NCI-H128 (cell line): ENCODE measurements around the gene PRODH.
"Not testable (repeated sequence)": the region's sequence is repeated elsewhere in the genome, so short reads cannot be mapped to it uniquely, and the experiment has no call there.

Experiments
- DNase-seq: peaks from one replicate; lab custom pipeline; 2025; ENCODE audit not compliant: unreplicated experiment; lab: John Stamatoyannopoulos, UW

The PRODH gene

GRCh38 chr22:18935889-18936529, at the start of gene PRODH:
Gene PRODH, minus strand, starts transcription at chr22:18936293. Its CDS starts 6 bp downstream, at chr22:18936287.
- DNase-seq = no peak

GRCh38 chr22:18985780-18986179, 49.7 kb upstream of the PRODH start:
- DNase-seq = no peak

- no peak for DNase-seq
Measured at GRCh38 chr22:18984564-18984963, 48.5 kb upstream of the PRODH start.

- DNase-seq = no peak
Measured at GRCh38 chr22:18983120-18983651, 47.1 kb upstream of the PRODH start.

- no peak for DNase-seq
Measured at GRCh38 chr22:18980829-18981228, 44.7 kb upstream of the PRODH start.

- DNase-seq = no peak
Measured at GRCh38 chr22:18979957-18980356, 43.9 kb upstream of the PRODH start.

- no peak for DNase-seq
Measured at GRCh38 chr22:18978506-18978905, 42.4 kb upstream of the PRODH start.

GRCh38 chr22:18977824-18978425, 41.8 kb upstream of the PRODH start:
- no peak for DNase-seq

GRCh38 chr22:18976197-18976751, 40.2 kb upstream of the PRODH start:
- no peak for DNase-seq

- no peak for DNase-seq
Measured at GRCh38 chr22:18975434-18976196, 39.5 kb upstream of the PRODH start.

GRCh38 chr22:18974477-18975180, 38.5 kb upstream of the PRODH start:
- DNase-seq = no peak

GRCh38 chr22:18973264-18974031, 37.4 kb upstream of the PRODH start:
- DNase-seq = no peak

- not testable (repeated sequence) for DNase-seq
Measured at GRCh38 chr22:18972591-18972990, 36.5 kb upstream of the PRODH start.

- not testable (repeated sequence) for DNase-seq
Measured at GRCh38 chr22:18972029-18972428, 35.9 kb upstream of the PRODH start.

- no peak for DNase-seq
Measured at GRCh38 chr22:18971321-18971751, 35.2 kb upstream of the PRODH start.

- DNase-seq = no peak
Measured at GRCh38 chr22:18970948-18971315, 34.8 kb upstream of the PRODH start.

- DNase-seq = no peak
Measured at GRCh38 chr22:18970176-18970947, 34.3 kb upstream of the PRODH start.

GRCh38 chr22:18969158-18969942, 33.3 kb upstream of the PRODH start:
- DNase-seq = not testable (repeated sequence)
